Activated CD8-positive, alpha-beta T cell treated with anti-CD3 and anti-CD28 coated beads for 36 hours (primary cell): Measurements from ENCODE around the gene C6orf132. TPM values are rescaled to one million over a fixed set of nuclear protein-coding genes. Genes with fewer than 3 reads are reported as not detected.
A peak's percentile ranks its signal among the peaks of the same experiment; 100 is the strongest.

Experiments
- ATAC-seq: fragments of 200-7000 bp; cut with Tn5 transposase; one replicate; pipeline ENCODE4 v1.10.0; 2021; ENCODE audit warnings: mild to moderate bottlenecking, moderate library complexity
- CTCF ChIA-PET: fragments of 350-600 bp; sonication (Branson Sonifier 250); formaldehyde crosslinking; loops from one replicate; lab custom pipeline; 2021; ENCODE audit warnings: antibody characterized with exemption; lab: Charles Lee
- POLR2A ChIA-PET: fragments of 350-600 bp; sonication (Branson Sonifier 250); formaldehyde crosslinking; loops from one replicate; lab custom pipeline; 2021; ENCODE audit warnings: antibody characterized with exemption; lab: Charles Lee
- DNase-seq: peaks from one replicate; pipeline ENCODE4 v3.0.0-alpha.2; 2020
- H3K27ac Mint-ChIP-seq: one replicate; pipeline ENCODE4 v1.8.0; 2021; ENCODE audit warnings: mild to moderate bottlenecking, mixed read lengths
- H3K27me3 Mint-ChIP-seq: one replicate; pipeline ENCODE4 v1.8.0; 2021; ENCODE audit warnings: mixed read lengths
- H3K36me3 Mint-ChIP-seq: one replicate; pipeline ENCODE4 v1.8.0; 2021; ENCODE audit warnings: low read depth, mixed read lengths
- H3K4me1 Mint-ChIP-seq: one replicate; pipeline ENCODE4 v1.8.0; 2021; ENCODE audit warnings: low read depth, mixed read lengths
- H3K4me3 Mint-ChIP-seq: one replicate; pipeline ENCODE4 v1.8.0; 2021; ENCODE audit warnings: mild to moderate bottlenecking, moderate library complexity, mixed read lengths
- H3K9me3 Mint-ChIP-seq: one replicate; pipeline ENCODE4 v1.8.0; 2021; ENCODE audit warnings: mixed read lengths
- intact Hi-C: fragments of 100-400 bp; cut with micrococcal nuclease; formaldehyde crosslinking; loops from one replicate; pipeline ENCODE4 v1.10.0; 2022
- total RNA-seq, 2 experiments: library from RNA; stranded (reverse); gene quantifications; one replicate each; pipeline ENCODE4 v1.2.3, GENCODE V29; 2021
- TF ChIP-seq, protein P1 (sequence below): fragments of 200-600 bp; IDR thresholded peaks from one replicate; pipeline ENCODE4 v1.8.0; 2022; ENCODE audit warnings: antibody characterized with exemption, mild to moderate bottlenecking

C6orf132 gene, protein sequence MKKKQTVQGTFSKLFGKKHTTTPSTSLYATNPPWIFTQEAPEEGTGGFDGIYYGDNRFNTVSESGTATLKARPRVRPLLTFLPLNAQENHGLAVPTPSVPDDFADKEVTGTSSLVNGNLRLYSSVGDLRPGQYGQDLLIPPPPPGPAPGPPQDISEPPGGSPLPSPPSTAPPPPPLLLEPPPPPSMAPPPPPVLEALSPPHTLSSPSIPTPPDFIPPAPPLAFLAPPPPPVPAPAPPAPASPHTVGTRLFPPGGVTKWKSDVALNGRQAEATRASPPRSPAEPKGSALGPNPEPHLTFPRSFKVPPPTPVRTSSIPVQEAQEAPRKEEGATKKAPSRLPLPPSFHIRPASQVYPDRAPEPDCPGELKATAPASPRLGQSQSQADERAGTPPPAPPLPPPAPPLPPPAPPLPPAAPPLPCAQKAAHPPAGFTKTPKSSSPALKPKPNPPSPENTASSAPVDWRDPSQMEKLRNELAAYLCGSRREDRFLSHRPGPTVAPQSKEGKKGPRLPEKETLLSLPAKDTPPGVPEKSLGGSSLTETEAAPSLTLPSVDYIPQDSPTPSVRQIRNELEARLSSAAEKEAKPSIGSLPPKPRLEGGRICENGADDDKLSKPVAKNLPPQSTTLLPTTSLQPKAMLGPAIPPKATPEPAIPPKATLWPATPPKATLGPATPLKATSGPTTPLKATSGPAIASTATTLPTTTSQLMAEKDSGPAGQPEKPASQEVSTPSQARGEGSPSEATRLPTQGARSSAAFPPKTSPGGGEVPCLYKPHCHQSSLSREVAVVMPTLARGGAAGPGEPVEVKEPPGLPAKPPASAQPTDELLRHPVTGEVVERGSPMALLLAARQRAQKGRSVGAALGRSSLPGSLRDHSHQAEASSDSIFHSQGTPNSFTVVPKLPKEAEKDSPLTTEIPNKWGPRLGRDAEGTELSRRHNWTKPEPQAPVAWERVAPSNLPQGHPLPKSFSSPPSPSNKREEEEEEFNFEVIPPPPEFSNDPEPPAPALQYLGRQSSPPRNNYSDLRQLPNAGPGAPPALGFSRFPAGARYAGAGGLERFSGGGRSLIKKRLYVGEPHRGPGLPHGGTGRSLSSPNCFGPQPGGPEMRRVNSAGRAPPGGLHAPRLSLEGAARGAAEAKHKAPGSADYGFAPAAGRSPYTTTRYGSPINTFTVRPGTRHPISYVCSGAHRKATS
- total RNA-seq: under 1 TPM; 0.13 to 0.18 TPM

DNA sequence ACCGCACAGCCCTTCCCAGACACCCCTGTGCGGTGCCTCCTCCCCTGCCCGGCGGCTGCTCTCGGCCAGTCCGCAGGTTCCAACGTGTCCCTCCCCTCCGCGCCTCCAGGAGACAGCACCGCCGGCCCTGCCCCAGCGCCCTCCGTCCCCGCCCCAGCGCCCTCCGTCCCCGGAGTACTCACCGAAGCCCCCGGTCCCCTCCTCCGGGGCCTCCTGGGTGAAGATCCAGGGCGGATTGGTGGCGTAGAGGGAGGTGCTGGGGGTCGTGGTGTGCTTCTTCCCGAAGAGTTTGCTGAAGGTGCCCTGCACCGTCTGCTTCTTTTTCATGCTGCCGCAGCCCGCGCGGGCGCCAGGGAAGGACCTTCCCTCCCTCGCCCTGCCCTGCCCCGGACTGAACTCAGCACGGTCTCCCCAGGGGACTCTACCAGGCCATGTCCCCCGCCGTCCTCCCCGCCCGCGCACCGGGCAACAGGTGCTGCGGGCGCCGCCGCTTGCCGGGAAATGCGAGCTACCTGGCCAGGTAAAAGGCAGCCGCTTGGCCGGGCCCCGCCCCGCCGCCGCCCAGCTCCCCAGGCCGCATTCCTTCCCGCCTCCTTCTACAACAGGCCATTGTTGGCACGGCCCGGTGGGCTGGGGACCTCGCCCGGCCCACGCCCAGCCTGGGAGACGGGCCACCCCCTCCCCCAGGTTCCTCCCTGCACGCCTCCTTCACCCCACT is at the start of gene C6orf132:
Gene C6orf132, minus strand, starts transcription at position 503 of the 718 bp plus-strand sequence. Its CDS starts 176 bp downstream, at position 327.
- ChIA-PET POLR2A (no interaction called here), CTCF (interaction anchor here (1.0 kb wide), 2 partner anchors 13 to 38 kb away, joined by 3 read pairs; no protein-coding TSS in a partner anchor)
- DNase-seq (peak; percentile 6), ATAC-seq (no peak)
- Mint-ChIP-seq H3K4me1 (peaks cover 5% of the 10 kb centered on the region), H3K27ac (no peak within 1 kb of the TSS), H3K36me3 (no peaks in the 10 kb centered on the region), H3K9me3 (no peaks in the 10 kb centered on the region), H3K4me3 (no peak within 1 kb of the TSS), H3K27me3 (peaks cover 24% of the 10 kb centered on the region)
- TF ChIP-seq, protein P1, sequence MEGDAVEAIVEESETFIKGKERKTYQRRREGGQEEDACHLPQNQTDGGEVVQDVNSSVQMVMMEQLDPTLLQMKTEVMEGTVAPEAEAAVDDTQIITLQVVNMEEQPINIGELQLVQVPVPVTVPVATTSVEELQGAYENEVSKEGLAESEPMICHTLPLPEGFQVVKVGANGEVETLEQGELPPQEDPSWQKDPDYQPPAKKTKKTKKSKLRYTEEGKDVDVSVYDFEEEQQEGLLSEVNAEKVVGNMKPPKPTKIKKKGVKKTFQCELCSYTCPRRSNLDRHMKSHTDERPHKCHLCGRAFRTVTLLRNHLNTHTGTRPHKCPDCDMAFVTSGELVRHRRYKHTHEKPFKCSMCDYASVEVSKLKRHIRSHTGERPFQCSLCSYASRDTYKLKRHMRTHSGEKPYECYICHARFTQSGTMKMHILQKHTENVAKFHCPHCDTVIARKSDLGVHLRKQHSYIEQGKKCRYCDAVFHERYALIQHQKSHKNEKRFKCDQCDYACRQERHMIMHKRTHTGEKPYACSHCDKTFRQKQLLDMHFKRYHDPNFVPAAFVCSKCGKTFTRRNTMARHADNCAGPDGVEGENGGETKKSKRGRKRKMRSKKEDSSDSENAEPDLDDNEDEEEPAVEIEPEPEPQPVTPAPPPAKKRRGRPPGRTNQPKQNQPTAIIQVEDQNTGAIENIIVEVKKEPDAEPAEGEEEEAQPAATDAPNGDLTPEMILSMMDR: no peak
- intact Hi-C loops: no loop called here

DNA sequence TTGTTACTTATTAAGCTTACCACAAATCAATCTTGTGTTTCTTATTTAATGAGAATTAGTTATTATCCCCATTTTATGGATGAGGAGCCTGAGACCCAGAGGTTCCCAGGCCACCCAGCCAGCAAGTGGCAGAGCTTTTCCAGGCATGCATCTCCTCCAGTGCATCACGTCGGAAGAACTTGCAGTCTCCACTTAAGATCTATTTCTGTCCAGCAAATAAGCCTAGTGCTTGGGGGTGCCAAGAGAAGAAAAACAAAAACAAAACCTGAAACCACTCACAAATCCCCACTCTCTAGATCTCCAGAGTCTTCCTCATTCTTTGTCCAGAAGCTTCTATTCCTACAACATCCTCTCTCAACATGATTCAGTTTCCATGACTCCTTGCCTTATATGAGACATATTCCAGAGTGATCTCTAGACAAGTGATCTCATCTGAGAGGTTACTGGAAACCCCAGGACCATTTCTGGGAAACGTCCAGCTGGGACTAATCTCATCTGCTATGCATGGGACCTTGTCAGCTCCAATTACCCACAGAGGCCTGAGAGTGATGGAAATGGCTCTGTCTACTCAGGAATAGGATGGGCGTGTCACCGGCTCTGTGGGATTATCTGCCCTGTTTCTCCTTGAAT is 48.2 kb upstream of the C6orf132 start:
- intact Hi-C loops: no loop called here
- TF ChIP-seq, protein P1: no peak
- no peaks in the 10 kb centered on the region for H3K4me1 Mint-ChIP-seq
- no peaks in the 10 kb centered on the region for H3K9me3 Mint-ChIP-seq
- no peaks in the 10 kb centered on the region for H3K27me3 Mint-ChIP-seq
- ATAC-seq (no peak), DNase-seq (no peak)
- ChIA-PET CTCF (interaction anchor here (1.1 to 1.5 kb wide), 3 partner anchors 24 to 414 kb away, joined by 3 to 4 read pairs (median 3); no protein-coding TSS in a partner anchor), POLR2A (no interaction called here)
- H3K36me3 Mint-ChIP-seq: no peaks in the 10 kb centered on the region
- H3K27ac Mint-ChIP-seq: no peak overlapping the region
- no peak overlapping the region for H3K4me3 Mint-ChIP-seq

DNA sequence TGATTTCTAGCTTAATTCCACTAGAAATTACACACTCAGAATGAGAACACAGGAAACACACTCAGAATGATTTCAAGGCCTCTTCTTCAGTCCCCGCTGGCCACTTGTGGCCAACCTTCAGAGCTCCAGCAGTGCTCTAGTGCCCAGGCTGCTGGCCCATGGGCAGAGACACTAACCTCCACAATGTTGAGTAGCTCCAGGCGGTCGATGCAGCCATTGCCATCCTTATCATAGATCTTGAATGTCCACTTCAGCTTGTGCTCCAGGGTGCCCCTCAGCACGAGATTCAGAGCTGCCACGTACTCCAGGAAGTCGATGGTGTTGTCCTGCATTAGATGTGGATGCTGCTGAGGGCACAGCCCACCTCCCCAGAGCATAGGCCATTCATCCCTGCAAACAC is 46.0 kb upstream of the C6orf132 start:
- TF ChIP-seq, protein P1: no peak
- no peaks in the 10 kb centered on the region for H3K27me3 Mint-ChIP-seq
- CTCF ChIA-PET: interaction anchor here (0.8 to 1.0 kb wide), 3 partner anchors 11 to 401 kb away, joined by 3 read pairs; partner anchors contain the start of gene TOMM6
- POLR2A ChIA-PET: no interaction called here
- H3K4me1 Mint-ChIP-seq: no peaks in the 10 kb centered on the region
- H3K27ac Mint-ChIP-seq: no peak overlapping the region
- ATAC-seq: no peak
- no peaks in the 10 kb centered on the region for H3K36me3 Mint-ChIP-seq
- DNase-seq: no peak
- H3K9me3 Mint-ChIP-seq: no peaks in the 10 kb centered on the region
- intact Hi-C loops: no loop called here
- no peak overlapping the region for H3K4me3 Mint-ChIP-seq

DNA sequence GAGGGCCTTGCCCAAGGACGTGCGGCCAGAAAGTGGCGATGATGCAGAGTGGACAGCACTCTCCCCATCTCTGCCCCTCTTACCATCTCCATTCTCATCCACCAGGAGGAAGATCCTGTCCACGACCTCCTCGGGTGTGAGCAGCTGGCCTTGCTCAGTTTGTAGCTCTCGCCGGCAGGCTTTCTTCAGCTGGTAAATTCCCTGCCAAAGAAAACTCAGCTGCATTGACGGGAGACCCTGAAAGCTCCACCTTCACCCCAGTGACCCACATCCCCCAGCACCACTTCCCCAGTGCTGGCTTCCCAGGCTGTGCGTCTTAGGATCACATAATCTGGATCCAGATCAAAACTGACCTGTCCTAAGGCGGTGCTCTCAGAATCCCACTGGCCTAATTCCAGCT is 43.2 kb upstream of the C6orf132 start:
- Mint-ChIP-seq H3K4me1 (no peaks in the 10 kb centered on the region), H3K36me3 (no peaks in the 10 kb centered on the region), H3K27me3 (no peaks in the 10 kb centered on the region), H3K9me3 (no peaks in the 10 kb centered on the region), H3K27ac (no peak overlapping the region), H3K4me3 (no peak overlapping the region)
- TF ChIP-seq, protein P1: no peak
- CTCF ChIA-PET: interaction anchor here (0.9 to 1.3 kb wide), 4 partner anchors 17 to 82 kb away, joined by 3 to 4 read pairs (median 4); no protein-coding TSS in a partner anchor
- DNase-seq: no peak
- intact Hi-C loops: no loop called here
- POLR2A ChIA-PET: no interaction called here
- no peak for ATAC-seq
